IPS DF 4.7 (cell line): ENCODE results near the gene ZFAND6.
"Not testable (repeated sequence)": the region's sequence is repeated elsewhere in the genome, so short reads cannot be mapped to it uniquely, and the experiment has no call there.

Experiments
- DNase-seq: peaks from one replicate; pipeline ENCODE4 v3.0.0-alpha.2; 2013; ENCODE audit warnings: low spot score; ENCODE audit errors: extremely low read depth

Gene ZFAND6

GRCh38 chr15:80141916-80142598, 82.6 kb downstream of the ZFAND6 start:
- no peak for DNase-seq

GRCh38 chr15:80142646-80143045, 83.2 kb downstream of the ZFAND6 start:
- DNase-seq: no peak

GRCh38 chr15:80151148-80151547, 91.7 kb downstream of the ZFAND6 start:
- no peak for DNase-seq

GRCh38 chr15:80151576-80151975, 92.1 kb downstream of the ZFAND6 start:
- no peak for DNase-seq

GRCh38 chr15:80152180-80152895, 92.9 kb downstream of the ZFAND6 start:
- DNase-seq: no peak

- DNase-seq: no peak
These were observed 93.7 kb downstream of the ZFAND6 start, which contains the start of gene FAH for GRCh38 chr15:80152896-80153876. FAH (plus strand) TSS chr15:80152999; CDS start chr15:80153055, 56 bp downstream.

- DNase-seq: no peak
These were observed 94.4 kb downstream of the ZFAND6 start for GRCh38 chr15:80153900-80154299.

GRCh38 chr15:80154336-80154735, 94.9 kb downstream of the ZFAND6 start:
- DNase-seq: no peak

- no peak for DNase-seq
These were observed 95.5 kb downstream of the ZFAND6 start for GRCh38 chr15:80155001-80155377.

GRCh38 chr15:80155378-80156175, 96.1 kb downstream of the ZFAND6 start:
- not testable (repeated sequence) for DNase-seq

- DNase-seq: no peak
These were observed 96.8 kb downstream of the ZFAND6 start for GRCh38 chr15:80156176-80156720.

GRCh38 chr15:80157215-80157614, 97.7 kb downstream of the ZFAND6 start:
- no peak for DNase-seq

GRCh38 chr15:80159301-80159700, 99.8 kb downstream of the ZFAND6 start:
- DNase-seq: no peak

GRCh38 chr15:80159811-80160569, 100.5 kb downstream of the ZFAND6 start:
- DNase-seq: no peak

GRCh38 chr15:80160570-80161156, 101.2 kb downstream of the ZFAND6 start:
- no peak for DNase-seq

- DNase-seq: no peak
These were observed 102.1 kb downstream of the ZFAND6 start for GRCh38 chr15:80161468-80162016.

GRCh38 chr15:80162059-80162554, 102.6 kb downstream of the ZFAND6 start:
- no peak for DNase-seq

GRCh38 chr15:80163217-80163616, 103.7 kb downstream of the ZFAND6 start:
- no peak for DNase-seq

- no peak for DNase-seq
These were observed 104.4 kb downstream of the ZFAND6 start for GRCh38 chr15:80163897-80164296.
